Amniotic epithelial cell (primary cell): ENCODE results near the gene ITPRIP.

Source experiments
- DNase-seq: peaks from one replicate; pipeline ENCODE4 v3.0.0-alpha.2; 2010; ENCODE audit warnings: low read depth

Gene ITPRIP

DNA sequence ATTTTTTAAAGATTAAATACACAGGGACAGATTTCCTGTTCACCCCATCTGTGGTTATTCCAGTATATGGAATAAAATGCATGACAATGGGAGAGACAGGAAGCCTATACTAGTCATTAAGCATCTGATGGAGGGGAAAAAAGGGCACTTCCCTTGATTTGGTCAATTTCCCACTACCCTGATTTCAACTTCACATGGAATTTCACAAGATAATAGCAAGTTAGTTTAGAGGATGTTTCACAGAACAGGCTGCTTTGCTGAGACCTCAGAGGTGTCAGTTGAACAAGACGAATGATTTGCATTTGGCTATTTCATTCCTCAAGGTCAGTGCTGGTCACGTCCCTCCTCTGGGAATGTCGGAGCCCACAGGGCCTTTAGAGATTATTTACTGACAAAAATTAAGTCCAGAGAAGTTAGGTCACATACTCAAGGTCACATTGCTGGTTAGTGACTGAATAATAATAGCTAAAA, 4.7 kb upstream of the ITPRIP start:
- peak; percentile 93 for DNase-seq

DNA sequence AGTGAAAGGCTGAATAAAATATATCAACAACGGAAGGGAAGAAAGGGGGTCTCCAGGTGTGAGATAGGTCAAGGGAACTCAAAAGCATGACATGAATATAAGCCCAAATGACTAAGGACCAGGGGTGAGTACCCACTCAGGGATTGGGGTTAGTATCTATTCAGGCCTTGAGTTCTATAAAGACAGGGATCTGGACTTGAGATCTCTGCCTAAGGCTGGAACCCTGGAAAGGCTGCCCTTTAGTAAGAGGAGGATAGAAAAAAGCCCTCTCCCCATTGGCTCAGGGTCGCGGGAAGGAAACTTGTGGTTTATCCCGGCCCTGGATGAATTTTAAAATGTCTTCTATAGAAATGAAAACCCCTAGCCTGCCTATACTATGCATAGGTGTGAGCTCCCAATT, 2.4 kb upstream of the ITPRIP start:
- no peak for DNase-seq

DNA sequence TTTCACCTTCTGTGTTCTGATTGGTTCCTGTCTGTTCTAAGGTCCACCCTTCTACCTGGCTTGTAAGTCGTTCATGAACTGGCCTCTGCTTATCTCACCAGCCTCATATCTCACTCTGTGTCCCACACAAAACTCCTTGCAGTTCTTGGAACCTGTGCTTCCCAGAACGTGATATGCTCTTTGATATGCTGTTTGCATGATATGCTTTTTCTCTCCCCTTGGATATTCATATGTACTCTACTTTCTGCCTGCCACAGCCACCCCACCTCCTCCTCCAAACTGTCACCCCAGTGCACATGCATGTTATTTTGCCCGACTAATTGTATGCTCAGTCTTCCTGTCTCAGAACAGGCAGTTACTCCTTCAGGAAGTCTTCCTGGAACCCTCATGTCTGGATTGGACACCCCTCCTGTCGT, 1.9 kb upstream of the ITPRIP start:
- no peak for DNase-seq

DNA sequence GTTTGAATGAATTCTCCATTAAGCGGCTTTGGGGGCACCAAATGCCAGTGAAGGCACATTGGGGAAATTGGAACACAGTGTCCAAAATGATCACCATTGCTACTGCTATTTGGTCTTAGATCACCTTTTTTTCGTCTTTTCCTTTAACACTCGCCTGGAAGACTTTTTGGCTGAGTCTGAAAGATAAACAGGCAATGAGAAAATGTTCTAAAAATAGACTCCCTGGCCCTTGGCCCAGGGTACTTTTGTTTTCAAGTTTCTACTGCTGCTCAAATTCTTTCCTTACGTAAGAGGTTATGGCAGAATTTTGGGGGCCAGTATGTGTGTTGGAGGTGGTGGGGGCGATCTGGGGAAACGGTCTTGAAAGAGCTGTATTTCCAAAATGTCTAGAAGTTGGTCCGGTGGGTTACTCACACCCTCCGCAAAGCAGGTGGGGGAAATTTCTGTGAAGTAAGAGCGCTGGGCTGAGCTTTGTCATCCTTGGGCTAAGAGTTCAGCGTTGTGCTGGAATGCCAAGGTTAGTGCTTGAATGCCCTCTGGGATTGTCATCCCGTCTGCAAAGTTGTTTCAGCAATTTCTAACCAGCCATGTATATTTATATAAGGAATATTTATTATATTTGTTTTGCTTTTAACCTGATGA, 1.3 kb upstream of the ITPRIP start:
- DNase-seq, result peak; percentile 79

DNA sequence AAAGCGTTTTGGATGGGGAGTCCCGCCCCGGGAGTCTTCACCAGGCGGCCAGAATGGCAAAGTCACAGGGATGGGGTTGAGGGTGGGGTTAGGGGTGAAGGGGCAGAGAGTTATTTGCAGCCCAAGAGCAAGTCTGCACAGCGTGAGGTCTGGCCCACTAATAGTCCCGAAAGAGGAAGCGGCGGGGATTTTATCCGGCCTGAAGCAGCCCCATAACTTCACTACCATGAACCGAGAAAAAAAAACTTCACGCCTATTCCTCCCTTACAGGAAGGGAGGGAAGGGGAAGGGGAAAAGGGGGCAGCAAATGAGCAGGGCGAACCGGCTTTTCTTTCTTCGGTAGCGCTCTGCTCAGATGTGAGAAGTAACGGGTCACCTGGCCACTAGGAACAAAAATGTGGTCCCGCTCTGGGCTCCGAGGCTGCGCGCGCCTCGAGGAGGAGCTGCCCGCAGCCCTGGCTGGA, 712 bp downstream of the ITPRIP start:
- DNase-seq, result no peak

DNA sequence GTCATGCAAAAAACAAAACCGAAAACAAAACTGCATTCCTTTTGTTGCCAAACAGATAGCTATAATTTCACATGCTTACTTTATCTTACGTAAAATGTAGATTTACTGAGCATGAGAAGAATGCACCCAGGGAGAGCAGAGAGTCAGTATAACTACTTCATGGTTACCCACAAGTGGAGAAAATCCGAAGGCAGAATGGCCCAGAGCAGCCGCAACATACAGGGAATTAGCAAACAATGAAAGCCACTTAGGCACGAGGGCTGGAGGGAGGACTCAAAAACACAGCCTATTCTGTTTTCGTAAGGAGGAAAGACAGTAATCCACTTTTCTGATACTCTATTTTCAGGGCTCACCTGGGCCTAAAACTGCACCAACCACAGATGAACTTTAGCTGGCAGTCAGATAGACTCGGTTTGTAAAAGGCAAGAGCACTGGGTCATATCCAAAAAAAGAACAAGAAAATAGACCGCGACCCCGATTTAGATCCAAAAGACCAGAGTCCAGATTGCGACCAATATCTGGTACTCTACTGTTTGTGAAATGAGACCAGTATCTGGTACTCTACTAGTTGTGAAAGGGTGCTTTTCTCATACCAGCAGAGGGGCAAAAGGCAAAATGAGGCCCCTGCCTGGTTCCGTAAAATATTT, 1.3 kb downstream of the ITPRIP start:
- DNase-seq, result peak; percentile 89

DNA sequence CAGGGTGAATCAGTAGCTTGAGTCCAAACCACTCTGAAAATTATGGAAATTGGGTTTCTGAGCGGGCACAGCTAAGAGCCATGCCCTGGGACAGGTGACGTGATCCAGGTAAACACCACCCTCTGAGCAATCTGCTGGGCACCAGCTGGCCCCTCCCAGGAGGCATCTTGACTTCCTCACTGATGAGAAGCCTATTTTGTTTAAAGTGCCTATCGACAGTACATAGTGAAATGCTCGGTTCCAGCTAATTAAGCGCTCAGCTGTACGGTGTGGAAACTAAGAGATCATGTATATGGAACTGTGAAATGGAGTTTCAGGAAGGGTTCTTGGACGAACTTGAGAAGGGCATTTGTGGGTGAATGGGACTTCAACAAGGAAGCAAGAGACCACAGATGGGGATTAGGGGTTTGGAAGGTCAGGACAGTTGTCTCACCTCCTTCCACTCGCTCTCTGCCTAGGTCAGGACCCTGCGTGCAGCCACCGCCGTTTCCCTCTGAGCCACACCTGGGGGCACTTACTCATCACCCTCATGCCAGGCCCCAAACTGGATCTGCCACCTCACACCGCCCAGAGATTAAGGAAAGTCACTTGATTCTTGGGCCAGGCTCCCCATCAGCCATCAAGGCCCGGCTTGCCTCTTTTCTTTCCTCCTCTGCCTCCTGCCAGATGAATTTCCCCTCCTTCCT, 3.2 kb downstream of the ITPRIP start:
- no peak for DNase-seq

DNA sequence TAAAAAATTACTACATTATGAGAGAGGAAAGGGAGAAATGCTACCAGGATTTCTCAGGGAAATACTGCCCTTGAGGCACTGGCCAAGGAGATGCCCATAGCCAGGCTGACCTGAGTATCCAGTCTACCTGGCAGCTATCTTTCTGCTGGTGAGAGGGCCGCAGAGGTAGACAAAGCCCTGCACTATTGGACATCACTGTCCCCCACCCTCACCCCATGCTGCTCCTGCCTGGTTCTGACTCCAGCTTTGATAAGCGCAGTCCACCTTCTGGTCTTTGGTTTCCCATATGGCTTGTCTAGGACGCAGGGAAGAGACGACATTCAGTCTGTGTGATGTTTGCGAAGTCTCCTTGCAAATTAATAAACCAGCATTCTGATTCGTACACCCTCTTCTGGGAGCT, 3.7 kb downstream of the ITPRIP start:
- no peak for DNase-seq

DNA sequence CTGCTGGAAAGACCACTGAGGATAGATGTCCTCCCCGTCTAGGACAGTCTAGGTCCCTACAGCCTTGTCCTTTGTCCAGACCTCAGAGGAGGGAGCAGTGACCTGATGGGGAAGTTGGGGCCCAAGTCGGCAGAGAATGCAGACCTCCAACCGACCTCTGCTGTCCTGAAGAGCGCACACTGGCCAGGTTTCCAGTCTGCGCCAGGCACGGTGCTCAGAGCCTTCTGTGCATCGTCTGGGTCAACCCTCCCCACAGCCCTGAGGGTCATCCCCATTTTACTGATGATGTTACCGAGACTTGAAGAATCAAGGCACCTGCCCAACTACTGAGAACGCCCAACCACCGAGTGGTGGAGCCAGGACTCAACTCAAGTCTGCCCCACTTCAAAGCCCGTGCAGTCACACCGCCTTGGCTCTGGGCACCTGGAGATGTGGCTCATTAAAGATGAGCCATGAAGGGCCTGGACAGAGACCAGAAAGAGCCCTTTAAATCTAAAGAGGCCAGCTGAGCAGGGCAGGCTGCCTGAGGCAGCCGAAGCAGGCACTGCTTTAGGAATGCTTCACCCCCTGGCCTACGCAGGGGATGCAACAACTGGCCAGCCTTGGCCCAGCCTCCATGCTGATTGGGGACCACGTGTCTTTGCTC, 4.4 kb downstream of the ITPRIP start:
- no peak for DNase-seq

DNA sequence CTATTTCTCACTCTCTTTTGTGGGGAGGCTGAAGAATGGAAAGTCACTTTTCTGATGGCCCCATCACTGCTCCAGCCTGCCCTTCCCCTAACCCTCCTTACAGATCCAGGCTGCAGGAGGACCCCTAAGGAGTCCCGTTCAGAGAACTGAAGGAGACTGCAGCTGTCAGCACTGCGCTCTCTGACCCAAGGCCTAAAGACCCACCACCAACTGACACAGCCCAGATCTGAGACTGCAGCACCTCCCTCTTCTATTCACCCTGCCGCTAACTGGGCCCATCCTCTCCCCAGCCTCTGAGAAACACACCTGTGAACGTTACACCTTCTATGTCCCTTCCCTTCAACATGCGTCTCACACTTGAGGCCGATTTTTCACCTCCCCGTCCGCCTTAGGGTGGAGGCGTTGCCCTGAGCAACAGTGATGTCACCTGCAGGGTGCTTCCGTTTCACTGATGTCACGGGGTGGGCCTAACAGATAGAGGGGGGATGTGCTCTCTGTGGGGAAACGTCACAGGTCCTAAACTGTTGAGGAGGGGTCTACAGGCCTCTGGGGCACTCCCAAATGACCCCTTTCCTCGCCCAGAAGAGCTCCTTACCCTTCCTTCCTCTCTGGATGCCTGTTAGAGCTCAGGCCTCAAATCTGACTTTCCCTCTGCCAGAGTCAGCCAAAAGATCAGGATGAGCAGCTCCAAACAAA, 5.1 kb downstream of the ITPRIP start:
- peak; percentile 57 for DNase-seq

DNA sequence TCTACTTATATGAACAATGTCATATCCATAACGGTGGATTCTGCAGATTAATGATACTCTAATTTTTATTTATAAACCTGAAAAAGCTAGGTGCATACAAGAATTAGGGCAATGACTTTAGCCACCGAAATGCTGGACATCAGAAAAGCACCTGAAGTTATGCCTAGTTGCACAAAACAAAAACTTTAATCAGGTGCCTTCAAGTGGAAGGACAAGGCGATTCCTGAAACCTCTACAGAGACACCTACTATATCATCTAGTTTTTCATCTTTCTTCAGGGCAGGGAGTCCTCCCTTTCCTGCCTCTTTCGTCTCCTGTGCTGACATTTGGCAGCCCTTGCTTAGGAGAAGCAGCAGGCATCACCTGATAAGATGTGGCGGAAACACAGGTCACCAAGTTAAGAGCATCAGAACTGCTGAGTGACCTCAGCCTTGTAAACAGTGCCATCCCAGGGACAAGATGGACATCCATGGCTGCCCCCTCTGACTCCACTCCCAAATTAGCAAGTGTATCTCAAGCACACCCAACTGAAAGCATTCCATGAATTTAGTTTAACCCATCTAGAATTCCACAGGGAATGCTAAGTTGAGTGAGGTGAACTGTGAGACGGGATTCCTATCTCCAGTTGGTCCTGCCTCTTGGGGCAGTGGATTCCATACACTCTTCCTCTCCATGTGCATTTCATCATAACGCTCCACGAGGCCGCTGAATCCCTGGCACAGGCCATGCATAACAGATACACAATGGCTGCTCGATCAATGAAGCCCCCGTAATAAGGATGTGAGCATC, 5.8 kb downstream of the ITPRIP start:
- DNase-seq, result peak; percentile 60

DNA sequence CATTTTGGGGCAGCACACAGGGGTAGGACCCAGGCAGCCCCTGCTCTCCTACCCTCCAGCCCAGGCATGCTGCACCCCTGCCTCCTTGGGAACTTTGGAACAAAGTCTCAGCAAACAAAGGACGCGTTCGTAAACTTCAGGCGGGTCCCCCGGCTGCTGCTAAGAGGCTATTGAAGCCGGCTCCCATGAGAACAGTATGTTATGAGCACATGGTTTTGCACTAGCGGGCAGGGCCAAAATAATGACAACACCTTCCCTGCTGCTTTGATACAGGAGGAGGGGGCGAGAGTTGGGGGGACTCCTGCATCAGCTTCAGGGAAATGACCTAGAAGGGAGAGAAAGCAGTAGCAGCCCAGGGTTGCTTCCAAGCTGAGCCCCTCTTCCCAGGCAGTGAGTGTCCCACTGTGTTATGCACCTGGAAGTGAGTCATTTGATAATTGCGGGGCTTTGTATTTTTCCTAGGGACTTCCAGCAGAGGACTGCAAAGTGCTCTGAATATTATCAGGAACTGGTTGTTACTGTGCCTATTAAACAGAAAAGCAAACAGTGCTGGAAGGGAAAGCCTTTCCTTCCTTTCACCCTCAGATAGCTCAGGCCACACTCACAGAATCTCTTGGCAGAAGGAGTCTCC, 6.9 kb downstream of the ITPRIP start:
- DNase-seq, result no peak

DNA sequence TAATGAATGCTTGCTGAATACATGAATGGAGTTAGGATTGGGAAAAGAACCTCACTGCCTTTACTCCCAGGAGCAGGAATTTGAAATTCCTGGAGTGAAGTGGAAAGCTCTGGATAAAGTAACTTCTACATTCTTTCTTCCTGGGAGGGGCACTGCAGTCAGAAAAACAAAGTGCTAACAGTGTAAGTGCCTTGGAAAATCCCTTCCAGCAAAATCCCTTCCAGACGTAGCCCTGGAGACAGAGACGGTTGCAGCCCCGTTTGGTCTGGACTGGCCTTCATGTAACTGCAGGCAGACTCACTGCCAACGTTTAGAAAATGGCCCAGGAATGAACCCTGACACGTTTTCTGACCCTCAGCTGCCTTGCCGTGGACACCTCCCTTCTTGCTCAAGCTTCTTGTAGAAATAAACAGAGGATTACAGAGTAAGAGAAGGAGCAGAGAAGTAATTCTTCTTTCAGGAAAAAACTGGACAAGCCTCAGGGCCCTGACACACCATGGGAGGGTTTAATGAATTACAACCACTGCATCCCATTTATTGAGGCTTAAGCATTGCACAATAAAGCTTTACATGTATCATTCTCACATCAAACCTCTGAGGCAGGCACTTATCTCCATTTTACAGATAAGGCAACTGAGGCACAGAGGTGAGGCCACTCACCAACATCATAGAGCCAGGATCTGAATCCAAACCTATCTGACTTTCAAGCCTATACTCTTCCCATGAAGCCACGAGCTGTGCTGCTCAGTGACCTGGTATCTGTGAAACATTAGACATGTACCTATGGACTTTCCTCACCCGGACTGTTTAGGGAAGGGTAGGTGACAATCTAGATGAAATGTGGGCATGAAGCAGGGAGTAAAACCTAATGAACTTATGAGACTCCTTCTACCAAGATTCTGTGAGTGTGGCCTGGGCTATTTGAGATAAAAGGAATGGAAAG, 7.8 kb downstream of the ITPRIP start:
- peak; percentile 99 for DNase-seq

DNA sequence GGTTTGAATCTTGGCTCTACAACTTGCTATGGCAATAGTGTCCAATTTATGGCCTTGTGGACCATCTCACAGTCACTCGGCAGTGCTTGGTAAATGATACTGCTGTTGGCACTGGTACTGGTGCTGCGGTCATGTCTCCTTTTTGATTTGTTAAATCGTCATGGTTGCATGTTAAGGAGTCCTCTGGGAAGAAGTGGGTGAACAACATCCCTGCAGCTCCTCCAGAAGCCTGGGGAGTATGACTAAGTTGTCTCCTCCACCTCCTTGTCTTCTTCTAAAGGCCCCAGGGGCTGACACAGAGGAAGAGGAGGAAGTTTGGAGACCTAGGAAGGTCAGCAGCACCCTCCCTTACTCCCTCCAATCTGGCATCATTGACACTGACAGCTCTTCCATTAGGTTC, 8.5 kb downstream of the ITPRIP start:
- peak; percentile 83 for DNase-seq

DNA sequence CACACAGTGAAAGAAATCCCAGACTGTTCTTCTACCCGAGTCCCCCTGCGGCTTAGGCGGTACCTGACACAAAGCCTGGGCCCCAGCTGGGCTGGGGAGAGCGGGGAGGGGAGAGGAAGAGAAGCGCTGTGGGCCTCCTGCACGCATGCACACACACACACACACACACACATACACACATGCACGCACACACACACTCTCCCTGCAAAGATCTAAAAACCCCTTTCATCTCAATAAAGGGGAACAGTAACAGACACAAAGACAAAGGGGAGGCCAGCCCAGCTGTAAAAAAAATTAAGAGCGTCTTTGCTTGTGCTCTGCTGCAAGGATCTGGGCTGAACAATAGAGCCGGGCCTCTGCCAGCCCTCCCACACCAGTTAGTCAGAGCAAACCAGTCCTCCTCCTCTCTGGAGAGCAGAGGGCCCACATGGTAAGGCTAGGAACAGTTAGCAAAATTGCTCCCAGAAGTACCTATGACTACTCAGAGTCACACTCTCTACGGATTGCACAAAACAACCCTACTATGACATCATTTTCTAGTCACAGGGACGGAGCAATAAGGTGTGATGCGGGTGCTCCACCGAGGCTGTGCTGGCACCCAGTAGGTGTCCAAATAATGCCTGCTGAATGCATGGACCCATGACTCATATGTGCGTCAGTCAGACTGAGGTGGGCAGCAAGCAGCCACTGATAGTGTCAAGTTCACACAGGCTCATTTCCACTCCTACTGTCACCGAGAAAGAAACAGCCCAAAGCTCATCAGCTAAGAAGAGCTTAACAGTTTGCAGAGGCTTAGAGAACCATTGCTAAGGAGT, 9.2 kb downstream of the ITPRIP start:
- DNase-seq, result peak; percentile 94

DNA sequence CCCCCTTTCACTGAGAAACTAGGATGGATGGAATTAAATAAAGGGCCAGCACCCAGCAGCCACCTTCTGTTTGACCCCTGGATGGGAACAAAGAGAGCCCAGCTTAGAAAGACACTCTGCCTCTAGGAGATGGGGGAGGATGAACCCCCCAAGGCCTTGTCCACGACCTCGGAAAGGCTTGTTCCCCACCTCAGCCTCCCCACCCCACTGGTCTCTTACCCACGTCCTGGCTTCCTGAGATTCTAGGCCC, 9.7 kb downstream of the ITPRIP start:
- DNase-seq, result no peak

DNA sequence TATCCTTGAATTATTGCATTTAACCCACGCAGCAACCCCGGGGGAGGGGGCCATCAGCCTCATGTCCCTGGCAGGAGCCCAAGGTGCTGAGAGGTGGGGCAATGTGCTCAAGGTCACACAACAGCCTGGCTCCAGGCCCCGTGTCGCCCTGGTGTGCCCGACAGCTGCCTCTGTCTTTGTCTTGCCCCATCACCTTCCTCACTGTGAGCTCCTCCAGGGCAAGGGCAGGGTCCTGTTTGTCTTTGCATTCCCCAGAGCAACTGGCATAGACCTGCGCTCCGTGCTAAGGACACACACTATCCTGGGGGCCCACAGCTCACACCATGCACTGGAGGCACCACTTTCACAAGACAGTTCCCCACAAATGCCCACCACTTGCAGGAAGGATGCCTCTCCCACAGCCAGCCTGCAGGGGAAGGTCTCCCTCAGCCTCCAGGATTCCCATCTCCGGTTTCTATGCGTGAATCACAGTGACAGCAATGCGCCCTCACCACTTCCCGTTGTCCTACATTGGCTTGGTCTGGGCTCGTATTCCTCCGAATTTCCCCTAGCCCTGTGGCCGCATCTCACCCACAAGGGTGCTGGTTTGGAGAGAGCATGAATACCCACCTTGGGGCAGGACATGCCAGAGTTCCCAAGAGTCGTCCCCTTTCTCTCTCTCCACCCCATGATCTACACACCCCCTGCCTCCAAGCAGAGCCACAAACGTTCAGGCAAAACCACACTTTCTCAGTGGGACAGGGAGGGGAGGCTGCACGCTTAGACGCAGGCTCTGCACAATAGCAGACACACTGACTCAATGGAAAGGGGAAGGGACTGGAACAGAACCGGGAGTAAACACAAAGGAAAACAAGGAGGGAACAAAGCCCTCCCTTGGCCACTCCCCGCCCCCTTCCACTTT, 10.3 kb downstream of the ITPRIP start:
- peak; percentile 75 for DNase-seq

DNA sequence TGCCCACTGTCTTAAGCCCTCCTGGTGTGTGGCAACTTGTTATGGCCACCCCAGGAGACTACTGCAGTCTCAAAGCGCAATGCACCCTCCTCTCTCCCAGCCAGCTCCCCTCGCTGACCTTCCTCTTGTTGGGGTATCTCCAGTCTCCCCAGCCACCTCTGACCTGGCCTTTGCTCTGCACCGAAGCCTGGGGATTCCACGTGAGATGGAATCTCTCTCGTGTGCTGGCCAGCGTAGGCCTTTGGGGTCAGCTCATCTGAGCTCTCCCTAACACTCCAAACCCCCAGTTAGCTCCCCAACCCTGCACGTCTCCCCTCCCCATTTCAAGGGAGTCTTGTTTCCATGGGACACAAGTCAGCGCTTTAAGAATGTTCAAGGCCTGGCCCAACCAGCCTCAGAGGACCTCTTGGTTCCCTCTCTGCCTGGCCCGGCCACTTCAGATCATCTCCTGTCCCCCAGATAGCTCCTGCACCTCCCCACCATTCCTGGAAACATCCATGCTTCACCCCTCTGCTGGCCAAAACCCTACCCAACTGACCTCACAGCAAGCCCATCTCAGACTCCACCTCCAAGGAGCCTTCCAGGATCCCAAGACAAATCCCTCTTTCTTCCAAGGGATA, 11.2 kb downstream of the ITPRIP start:
- no peak for DNase-seq
